Esophagus mucosa (tissue), 1 donor: ENCODE results near the gene WTAP. TPM values are rescaled to one million over a fixed set of nuclear protein-coding genes. Genes with fewer than 3 reads are reported as not detected.
"Not testable (repeated sequence)": the region's sequence is repeated elsewhere in the genome, so short reads cannot be mapped to it uniquely, and the experiment has no call there.

ENCODE experiments used
- ATAC-seq: fragments of 200-7000 bp; cut with Tn5 transposase; one replicate; pipeline ENCODE4 v1.9.1; 2020
- total RNA-seq: library from RNA; stranded (reverse); gene quantifications from one replicate; pipeline ENCODE4 v1.2.4, GENCODE V29; 2023
- donor health status: DM: yes; HTN: yes; CAD: no.

WTAP gene
- total RNA-seq, 1 donor from 2014 or later, result 71.0 TPM

- peak; percentile 24 for ATAC-seq
Measured at GRCh38 chr6:159693894-159694545, 33.3 kb upstream of the WTAP start.

DNA sequence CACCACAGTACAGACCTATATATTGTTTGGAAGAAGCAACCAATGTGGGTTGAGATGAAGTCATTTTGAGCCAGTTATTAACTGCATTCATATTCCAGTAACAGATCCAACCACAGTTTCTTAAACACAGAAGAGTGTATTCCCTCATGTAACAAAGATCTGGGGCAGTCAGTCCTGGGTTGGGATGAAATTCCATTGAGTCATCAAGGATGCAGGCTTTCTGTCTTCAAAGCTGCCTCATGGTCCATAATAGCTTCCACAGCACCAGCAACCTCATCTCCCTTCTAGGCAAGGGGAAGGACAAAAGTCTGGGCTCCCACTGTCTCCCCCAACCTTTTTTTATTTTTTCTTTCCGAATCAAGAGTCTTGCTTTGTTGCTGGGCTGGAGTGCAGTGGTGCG, 31.3 kb upstream of the WTAP start:
- no peak for ATAC-seq

- no peak for ATAC-seq
Measured at GRCh38 chr6:159700970-159701369, 26.3 kb upstream of the WTAP start.

DNA sequence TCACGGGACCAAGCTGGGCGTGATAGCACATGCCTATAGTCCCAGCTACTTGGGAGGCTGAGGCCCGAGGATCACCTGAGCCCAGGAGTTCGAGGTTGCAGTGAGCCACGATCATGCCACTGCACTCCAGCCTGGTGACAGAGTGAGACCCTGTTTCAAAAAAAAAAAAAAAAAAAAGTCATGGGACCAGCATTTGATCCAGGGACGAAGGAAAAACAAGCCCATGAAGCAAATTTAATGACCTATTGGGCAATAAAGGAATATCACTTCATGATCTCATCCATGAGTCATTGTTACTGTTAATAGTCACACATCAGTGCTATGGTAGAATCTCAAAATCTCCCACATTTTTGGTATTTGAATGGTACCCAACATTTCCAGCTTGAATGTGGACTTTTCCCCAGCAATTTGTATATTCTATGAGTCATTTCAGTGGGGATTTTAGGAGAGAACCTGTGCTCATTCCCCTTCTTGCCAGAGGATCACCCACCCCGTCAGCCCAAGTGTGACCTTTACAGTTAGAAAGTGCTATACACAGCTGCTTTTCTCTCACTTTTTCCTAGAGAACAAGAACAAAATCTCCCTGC, 25.8 kb upstream of the WTAP start:
- peak; percentile 82 for ATAC-seq

DNA sequence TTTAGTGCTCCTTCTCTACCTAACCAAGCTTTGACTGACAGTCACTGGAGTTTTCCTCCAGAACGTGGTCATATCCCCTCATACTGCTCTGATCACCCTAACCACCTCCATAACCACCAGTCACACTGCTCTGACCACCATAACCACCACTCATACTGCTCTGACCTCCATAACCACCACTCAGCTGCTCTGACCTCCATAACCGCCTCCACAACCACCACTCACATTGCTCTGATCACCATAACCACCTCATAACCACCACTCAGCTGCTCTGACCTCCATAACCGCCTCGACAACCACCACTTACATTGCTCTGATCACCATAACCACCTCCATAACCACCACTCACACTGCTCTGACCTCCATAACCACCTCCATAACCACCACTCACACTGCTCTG, 16.7 kb upstream of the WTAP start:
- ATAC-seq, result not testable (repeated sequence)

- not testable (repeated sequence) for ATAC-seq
Measured at GRCh38 chr6:159712389-159712788, 14.9 kb upstream of the WTAP start.

- ATAC-seq, result no peak
Measured at GRCh38 chr6:159713984-159714383, 13.3 kb upstream of the WTAP start.

DNA sequence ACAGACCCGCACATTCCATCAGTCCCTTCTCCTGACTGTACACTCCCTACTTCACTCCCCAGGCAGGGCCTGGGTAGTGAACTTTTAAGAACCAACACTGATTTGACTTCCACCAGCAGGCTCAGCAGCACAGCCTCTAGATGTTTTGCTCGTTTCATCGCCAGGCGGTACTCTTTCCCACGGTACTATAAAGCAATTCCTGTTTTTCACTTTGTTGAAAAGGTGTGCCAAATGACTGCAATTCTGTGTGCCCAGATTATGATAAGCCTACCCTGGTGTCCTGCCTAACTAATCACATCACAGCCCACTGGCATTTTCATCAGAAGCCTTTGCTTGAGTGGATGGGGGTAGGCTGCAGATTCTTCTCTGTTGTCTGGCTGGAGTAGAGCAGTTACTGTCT, 12.9 kb upstream of the WTAP start:
- no peak for ATAC-seq

GRCh38 chr6:159715166-159715565, 12.1 kb upstream of the WTAP start:
- ATAC-seq, result no peak

- ATAC-seq, result no peak
Measured at GRCh38 chr6:159715605-159716004, 11.7 kb upstream of the WTAP start.

GRCh38 chr6:159716247-159717096, 10.8 kb upstream of the WTAP start:
- ATAC-seq, result peak; percentile 98

GRCh38 chr6:159718634-159719033, 8.7 kb upstream of the WTAP start:
- ATAC-seq, result peak; percentile 29

DNA sequence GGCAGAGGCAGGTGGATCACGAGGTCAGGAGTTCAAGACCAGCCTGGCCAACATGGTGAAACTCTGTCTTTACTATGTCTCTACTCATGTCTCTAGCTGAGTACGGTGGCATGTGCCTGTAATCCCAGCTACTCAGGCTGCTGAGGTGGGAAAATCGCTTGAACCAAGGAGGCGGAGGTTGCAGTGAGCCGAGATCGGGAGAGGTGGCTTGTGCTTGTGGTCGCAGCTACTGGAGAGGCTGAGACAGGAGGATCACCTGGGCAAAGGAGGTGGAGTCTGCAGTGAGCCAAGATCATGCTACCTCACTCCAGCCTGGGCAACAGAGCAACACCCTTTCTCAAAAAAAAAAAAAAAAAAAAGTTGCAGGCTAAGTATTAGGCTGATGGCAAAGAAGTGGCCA, 8.0 kb upstream of the WTAP start:
- no peak for ATAC-seq

DNA sequence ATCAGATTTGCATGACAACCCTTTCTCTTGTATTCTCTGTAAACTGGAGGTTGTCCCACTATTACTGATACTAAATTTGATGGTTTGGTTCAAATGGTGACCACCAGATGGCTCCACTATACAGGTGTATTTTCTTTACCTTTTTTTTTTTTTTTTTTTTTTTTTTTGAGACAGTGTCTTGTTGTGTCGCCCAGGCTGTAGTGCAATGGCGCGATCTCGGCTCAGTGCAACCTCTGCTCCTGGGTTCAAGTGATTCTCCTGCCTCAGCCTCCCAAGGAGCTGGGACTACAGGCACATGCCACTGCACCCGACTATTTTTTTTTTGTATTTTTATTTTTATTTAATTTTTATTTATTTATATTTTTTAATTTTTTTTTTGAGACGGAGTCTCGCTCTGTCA, 6.6 kb upstream of the WTAP start:
- ATAC-seq, result no peak

DNA sequence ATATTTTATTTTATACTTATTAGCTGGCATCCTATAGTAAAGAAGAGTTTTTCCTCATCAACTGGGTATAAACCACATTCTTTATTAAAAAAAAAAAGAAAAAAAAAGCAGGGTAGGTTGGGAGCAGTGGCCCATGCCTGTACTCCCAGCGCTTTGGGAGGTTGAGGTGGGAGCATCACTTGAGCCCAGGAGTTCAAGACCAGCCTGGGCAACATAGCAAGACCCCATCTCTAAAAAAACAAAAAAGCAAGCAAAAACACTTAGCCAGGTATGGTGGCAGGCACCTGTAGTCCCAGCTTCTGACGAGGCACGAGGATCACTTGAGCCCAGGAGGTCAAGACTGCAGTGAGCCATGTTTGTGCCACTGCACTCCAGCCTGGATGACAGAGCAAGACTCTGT, 5.3 kb upstream of the WTAP start:
- not testable (repeated sequence) for ATAC-seq

- ATAC-seq, result no peak
Measured at GRCh38 chr6:159722655-159723054, 4.7 kb upstream of the WTAP start.

GRCh38 chr6:159723259-159723658, 4.0 kb upstream of the WTAP start:
- no peak for ATAC-seq

- no peak for ATAC-seq
Measured at GRCh38 chr6:159724778-159725177, 2.5 kb upstream of the WTAP start.

DNA sequence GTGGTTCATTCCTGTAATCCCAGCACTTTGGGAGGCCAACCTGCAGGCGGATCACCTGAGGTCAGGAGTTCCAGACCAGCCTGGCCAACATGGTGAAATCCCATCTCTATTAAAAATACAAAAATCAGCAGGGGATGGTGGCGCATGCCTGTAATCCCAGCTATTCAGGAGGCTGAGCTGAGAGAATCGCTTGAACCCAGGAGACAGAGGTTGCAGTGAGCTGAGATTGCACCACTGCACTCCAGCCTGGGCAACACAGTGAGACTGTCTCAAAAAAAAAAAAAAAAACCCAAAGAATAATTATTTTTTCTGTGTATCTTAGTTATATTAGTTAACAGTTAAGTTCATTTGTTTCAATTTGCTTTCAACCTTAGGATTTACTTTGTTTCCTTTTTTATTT, 2.1 kb upstream of the WTAP start:
- not testable (repeated sequence) for ATAC-seq

- no peak for ATAC-seq
Measured at GRCh38 chr6:159726255-159726917, 920 bp upstream of the WTAP start.

- ATAC-seq, result peak; percentile 30
Measured at GRCh38 chr6:159727717-159728445, 575 bp downstream of the WTAP start.

- ATAC-seq, result no peak
Measured at GRCh38 chr6:159728531-159728964, 1.2 kb downstream of the WTAP start.
